ENCODE results near the gene CREB5. TPM values are rescaled to one million over a fixed set of nuclear protein-coding genes. Genes with fewer than 3 reads are reported as not detected.

CREB5 gene
- total and polyA plus RNA-seq, 2 donors from 2014 or later, result 3.4 to 27.2 TPM

- FAIRE-seq (no peak), DNase-seq (no peak)
- Histone ChIP-seq H3K4me3 (ENCODE audit: low read length in 3 of 3) (no peak overlapping the region), H3K9ac (ENCODE audit: low read length in 3 of 3) (no peak overlapping the region), H3K27me3 (ENCODE audit: control insufficient read depth, insufficient read depth, low read length) (no peaks in the 10 kb centered on the region), H3K4me1 (ENCODE audit: control insufficient read depth in 2 of 3, insufficient read depth in 2 of 3, low read depth in 1 of 3, low read length in 3 of 3) (no peaks in the 10 kb centered on the region), H3K27ac (ENCODE audit: low read depth in 2 of 2, low read length in 2 of 2) (no peak overlapping the region), H3K36me3 (ENCODE audit: control insufficient read depth in 2 of 3, insufficient read depth in 3 of 3, low read length in 3 of 3) (no peaks in the 10 kb centered on the region), H3K9me3 (ENCODE audit: control insufficient read depth in 2 of 3, insufficient read depth in 1 of 3, low read length in 3 of 3) (no peaks in the 10 kb centered on the region)
- intact Hi-C loops (cut with DNase I), result no loop called here
- TF ChIP-seq CTCF (IDR thresholded peaks at IDR 0.05; ENCODE audit: borderline replicate concordance, extremely low read depth, insufficient read depth), result no peak
Measured at GRCh38 chr7:28465697-28466096, 53.4 kb downstream of the CREB5 start.

GRCh38 chr7:28466341-28466740 is 54.0 kb downstream of the CREB5 start:
- H3K27me3 ChIP-seq (ENCODE audit: control insufficient read depth, insufficient read depth, low read length), result no peaks in the 10 kb centered on the region
- DNase-seq (no peak), FAIRE-seq (no peak)
- H3K27ac ChIP-seq (ENCODE audit: low read depth in 2 of 2, low read length in 2 of 2), result no peak overlapping the region
- no peak for TF ChIP-seq CTCF (IDR thresholded peaks at IDR 0.05; ENCODE audit: borderline replicate concordance, extremely low read depth, insufficient read depth)
- H3K9ac ChIP-seq (ENCODE audit: low read length in 3 of 3), result no peak overlapping the region
- H3K4me3 ChIP-seq (ENCODE audit: low read length in 3 of 3), result no peak overlapping the region
- H3K9me3 ChIP-seq (ENCODE audit: control insufficient read depth in 2 of 3, insufficient read depth in 1 of 3, low read length in 3 of 3), result no peaks in the 10 kb centered on the region
- intact Hi-C loops (cut with DNase I), result no loop called here
- no peaks in the 10 kb centered on the region for H3K36me3 ChIP-seq (ENCODE audit: control insufficient read depth in 2 of 3, insufficient read depth in 3 of 3, low read length in 3 of 3)
- H3K4me1 ChIP-seq (ENCODE audit: control insufficient read depth in 2 of 3, insufficient read depth in 2 of 3, low read depth in 1 of 3, low read length in 3 of 3), result no peaks in the 10 kb centered on the region

- no peak overlapping the region for H3K9ac ChIP-seq (ENCODE audit: low read length in 3 of 3)
- H3K4me3 ChIP-seq (ENCODE audit: low read length in 3 of 3), result no peak overlapping the region
- H3K4me1 ChIP-seq (ENCODE audit: control insufficient read depth in 2 of 3, insufficient read depth in 2 of 3, low read depth in 1 of 3, low read length in 3 of 3), result no peaks in the 10 kb centered on the region
- intact Hi-C loops (cut with DNase I), result no loop called here
- H3K27me3 ChIP-seq (ENCODE audit: control insufficient read depth, insufficient read depth, low read length), result no peaks in the 10 kb centered on the region
- no peaks in the 10 kb centered on the region for H3K9me3 ChIP-seq (ENCODE audit: control insufficient read depth in 2 of 3, insufficient read depth in 1 of 3, low read length in 3 of 3)
- H3K36me3 ChIP-seq (ENCODE audit: control insufficient read depth in 2 of 3, insufficient read depth in 3 of 3, low read length in 3 of 3), result no peaks in the 10 kb centered on the region
- no peak overlapping the region for H3K27ac ChIP-seq (ENCODE audit: low read depth in 2 of 2, low read length in 2 of 2)
- TF ChIP-seq CTCF (IDR thresholded peaks at IDR 0.05; ENCODE audit: borderline replicate concordance, extremely low read depth, insufficient read depth), result no peak
- DNase-seq (no peak), FAIRE-seq (no peak)
Measured at GRCh38 chr7:28466885-28467284, 54.6 kb downstream of the CREB5 start.

GRCh38 chr7:28469562-28469961 is 57.2 kb downstream of the CREB5 start:
- Histone ChIP-seq H3K9me3 (ENCODE audit: control insufficient read depth in 2 of 3, insufficient read depth in 1 of 3, low read length in 3 of 3) (no peaks in the 10 kb centered on the region), H3K4me3 (ENCODE audit: low read length in 3 of 3) (no peak overlapping the region), H3K9ac (ENCODE audit: low read length in 3 of 3) (no peak overlapping the region), H3K4me1 (ENCODE audit: control insufficient read depth in 2 of 3, insufficient read depth in 2 of 3, low read depth in 1 of 3, low read length in 3 of 3) (no peaks in the 10 kb centered on the region), H3K27me3 (ENCODE audit: control insufficient read depth, insufficient read depth, low read length) (no peaks in the 10 kb centered on the region), H3K36me3 (ENCODE audit: control insufficient read depth in 2 of 3, insufficient read depth in 3 of 3, low read length in 3 of 3) (no peaks in the 10 kb centered on the region), H3K27ac (ENCODE audit: low read depth in 2 of 2, low read length in 2 of 2) (no peak overlapping the region)
- no peak for TF ChIP-seq CTCF (IDR thresholded peaks at IDR 0.05; ENCODE audit: borderline replicate concordance, extremely low read depth, insufficient read depth)
- intact Hi-C loops (cut with DNase I), result no loop called here
- DNase-seq, result no peak
- no peak for FAIRE-seq
